Fibroblast of peridontal ligament (primary cell): ENCODE data around the gene ZNF385C.
"Not testable (repeated sequence)": the region's sequence is repeated elsewhere in the genome, so short reads cannot be mapped to it uniquely, and the experiment has no call there.

Experiments used
- DNase-seq: peaks from one replicate; pipeline ENCODE4 v3.0.0-alpha.2; 2010; ENCODE audit errors: extremely low read depth

The ZNF385C gene

DNA sequence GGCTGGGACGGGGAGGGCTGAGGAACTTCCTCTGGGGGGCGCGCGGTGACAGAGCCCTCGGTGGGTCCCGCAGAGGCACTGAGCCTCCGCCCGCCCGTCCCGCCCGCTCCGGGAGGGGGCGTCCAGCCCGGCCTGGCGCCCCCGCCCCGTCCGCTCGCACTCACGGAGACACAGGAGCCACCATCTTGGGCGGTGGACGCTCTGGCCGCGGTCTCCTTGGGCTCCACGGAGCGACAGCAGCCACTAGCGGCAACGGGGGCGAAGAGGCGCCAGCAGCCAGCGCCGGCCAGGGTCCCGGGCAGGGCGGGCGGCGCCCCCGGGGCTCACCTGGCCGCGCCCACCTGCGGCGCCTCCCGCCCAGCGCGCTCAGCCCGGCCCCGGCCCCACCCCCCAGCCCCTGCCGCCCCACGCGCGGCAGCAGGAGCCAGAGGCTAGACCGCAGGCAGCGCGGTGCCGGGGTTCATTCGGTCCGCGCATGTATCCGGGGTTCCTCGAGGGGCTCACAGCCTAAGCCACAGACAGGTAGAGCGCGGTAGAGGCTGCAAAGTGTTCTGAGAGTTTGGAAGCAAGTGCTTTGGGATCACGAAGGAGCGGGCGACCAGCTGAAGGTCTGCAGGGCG is 47.8 kb downstream of the ZNF385C start, which contains the start of gene C17orf113:
TSS of gene C17orf113 (minus strand) at position 209 of the 620 bp plus-strand sequence. CDS start 7,225 bp downstream, outside the sequence.
- DNase-seq = peak; percentile 8

DNA sequence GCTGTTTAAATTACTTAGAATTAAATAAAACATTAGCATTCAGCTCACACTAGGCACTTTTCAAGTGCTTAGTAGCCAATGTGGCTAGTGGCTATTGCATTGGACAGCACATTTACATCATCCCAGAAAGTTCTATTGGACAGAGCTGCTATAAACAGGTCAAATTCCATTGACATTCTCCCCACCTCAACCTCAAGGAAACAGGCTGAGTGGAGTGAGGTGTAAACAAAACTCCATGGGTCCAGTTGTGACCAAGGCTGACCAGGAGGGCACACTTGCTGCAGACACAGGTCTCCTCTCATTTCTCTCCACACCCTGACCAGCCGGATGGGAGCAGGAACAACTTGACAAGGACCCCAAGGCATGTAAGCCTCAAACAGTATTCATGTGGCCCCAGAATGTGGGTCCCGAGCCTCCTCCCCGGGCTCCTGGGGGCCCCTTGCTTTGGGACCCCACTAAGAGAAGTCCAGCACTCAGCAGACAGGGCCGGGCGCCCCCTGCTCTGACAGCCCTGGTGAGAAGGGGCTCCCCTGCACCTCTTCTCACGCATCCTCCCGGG is 48.4 kb downstream of the ZNF385C start:
- no peak for DNase-seq

DNA sequence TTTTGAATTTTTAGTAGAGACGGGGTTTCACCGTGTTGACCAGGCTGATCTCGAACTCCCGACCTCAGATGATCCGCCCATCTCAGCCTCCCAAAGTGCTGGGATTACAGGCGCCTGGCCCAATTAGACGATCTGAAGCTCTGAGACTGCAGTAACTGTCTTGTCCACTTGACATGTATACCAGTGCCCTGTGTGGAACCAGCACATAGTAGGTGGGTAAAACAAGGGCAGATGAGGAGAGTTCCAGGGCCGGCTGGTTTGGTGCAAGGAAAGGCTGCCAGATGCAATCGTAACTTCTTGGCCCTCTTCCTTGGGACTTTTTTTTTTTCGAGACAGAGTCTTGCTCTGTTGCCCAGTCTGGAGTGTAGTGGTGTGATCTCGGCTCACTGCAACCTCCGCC is 50.9 kb downstream of the ZNF385C start:
- no peak for DNase-seq

DNA sequence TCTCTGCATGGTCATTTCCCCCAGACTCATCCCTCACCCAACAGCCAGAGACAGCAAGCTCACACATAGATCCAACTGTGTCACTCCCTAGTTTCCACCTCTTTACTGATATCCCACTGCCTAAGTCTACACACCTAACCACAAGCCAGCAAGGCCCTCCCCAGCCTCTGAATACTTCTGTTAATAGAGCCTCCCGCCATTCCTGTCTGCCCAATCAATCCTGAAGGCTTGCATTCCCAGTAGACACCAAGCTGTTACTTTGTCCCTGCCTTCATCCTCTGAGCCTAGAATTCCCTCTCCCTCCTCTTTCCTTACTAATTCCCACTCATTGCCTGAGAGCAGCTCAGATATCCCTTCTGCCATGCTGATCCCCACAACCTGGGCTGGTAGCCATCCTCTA is 52.6 kb downstream of the ZNF385C start:
- no peak for DNase-seq

DNA sequence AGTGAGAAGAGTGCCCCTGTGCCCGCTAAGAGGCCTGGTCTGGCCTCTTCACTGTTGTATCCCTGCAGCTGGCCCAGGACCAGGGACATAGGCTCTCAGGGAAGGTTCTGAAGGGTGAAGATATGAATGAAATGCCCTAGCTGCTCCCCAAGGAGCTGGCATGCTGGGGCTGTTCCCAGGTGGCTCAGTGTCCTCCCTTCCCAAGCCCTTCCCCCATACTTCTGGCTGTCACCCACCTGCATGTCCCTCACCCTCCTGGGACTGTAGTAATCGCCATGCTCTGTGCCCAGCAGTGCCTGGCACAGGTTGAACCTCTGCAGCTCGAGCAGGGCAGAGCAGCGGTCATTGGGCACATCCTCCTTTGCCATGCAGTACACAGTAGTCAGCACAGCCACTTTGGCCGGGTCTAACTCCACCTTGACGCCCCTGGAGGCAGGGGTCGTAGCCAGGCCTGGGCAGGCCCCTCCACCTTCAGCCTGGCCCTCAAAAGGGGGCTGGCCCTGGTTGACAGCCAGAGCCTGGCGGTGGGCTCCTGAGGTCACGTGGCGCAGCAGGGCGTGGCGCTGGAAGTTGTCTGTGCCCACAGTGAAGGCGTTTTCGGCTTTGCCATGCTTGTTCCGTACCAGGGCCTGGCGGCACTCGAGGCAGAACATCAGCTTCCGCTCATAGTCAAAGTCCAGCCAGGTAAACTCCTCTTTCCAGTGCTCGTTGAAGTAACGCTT is 55.5 kb downstream of the ZNF385C start:
- DNase-seq = no peak

DNA sequence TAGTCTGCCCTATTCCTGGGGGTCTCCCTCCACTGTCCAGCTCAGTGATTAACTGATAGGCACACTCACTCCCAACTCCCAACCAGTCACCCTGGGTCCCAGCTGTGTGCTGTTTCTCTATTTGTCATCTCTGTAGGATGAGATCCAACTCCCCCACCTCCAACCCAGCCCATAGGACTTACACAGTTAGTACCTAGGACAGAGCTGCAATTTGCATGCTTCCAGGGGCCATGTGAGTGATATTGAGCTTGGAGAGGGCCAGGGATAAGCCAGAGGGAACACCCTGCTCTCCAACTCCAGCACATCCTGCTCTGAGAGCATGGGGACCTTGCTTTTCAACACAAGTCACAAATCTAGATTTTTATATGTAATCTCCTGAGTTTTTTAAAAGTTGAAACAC is 56.7 kb downstream of the ZNF385C start:
- no peak for DNase-seq

DNA sequence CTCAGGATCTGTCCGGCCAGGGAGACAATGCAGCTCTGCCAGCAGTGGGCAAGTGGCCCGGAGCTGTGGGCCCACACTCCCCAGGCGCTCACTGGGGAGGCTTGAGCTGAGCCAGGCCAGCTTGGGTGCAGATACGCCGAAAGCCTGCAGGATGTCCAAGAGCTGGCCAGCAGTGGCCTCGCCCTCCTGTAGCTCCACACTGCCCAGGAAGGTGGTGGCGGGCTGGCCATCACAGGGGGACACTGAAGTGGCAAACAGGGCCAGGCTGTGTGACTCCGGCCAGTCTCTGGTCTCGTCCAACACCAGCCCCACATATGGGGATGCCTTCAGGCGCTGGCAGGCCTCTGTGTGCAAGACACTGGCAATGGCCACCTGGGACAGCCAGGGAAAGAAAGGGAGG is 57.5 kb downstream of the ZNF385C start:
- no peak for DNase-seq

DNA sequence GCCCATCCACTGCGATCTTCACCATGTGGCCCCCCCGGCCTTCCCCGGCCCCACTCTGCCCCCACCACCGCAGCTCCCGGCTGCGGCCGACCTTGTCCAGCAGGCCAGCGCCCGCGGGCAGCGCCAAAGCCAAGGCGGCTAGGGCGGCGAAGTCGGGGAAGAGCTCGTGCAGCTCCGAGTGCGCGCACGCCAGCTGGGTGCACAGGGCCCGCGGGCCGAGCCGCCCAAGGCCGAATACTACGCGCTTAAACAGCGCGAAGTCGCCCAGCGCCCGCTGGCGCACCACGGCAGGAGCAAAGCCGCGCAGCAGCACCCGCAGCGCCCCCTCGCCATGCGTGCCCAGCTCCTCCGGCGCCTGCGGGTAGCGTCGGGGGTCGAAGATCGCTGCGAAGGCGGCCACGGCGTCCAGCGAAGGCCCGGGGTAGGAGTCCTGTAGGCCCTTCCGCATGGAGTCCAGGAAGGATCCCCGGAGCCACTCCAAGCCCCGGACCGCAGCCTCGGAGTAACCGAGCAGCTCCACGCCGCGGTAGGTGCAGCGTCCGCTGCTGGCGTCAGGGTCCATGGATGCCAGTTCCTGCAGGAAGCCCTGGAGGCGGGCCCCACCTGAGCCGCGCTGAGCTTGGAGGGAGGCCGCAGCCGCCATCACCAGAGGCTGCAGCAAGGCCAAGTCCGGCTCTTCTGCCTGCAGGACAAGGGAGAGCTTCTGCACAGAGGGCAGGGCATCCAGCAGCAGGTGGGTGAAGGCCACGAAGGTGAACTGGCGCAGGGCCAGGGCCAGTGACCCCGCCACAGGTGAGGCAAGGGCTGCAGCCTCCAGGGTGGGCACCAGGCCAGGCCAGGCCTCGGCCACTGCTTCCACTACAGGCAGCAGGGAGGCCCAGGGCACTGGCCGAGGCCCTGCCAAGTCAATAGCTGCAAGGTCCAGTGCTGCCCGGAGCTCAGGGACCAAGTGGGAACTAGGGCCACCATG is 58.2 kb downstream of the ZNF385C start:
- no peak for DNase-seq

DNA sequence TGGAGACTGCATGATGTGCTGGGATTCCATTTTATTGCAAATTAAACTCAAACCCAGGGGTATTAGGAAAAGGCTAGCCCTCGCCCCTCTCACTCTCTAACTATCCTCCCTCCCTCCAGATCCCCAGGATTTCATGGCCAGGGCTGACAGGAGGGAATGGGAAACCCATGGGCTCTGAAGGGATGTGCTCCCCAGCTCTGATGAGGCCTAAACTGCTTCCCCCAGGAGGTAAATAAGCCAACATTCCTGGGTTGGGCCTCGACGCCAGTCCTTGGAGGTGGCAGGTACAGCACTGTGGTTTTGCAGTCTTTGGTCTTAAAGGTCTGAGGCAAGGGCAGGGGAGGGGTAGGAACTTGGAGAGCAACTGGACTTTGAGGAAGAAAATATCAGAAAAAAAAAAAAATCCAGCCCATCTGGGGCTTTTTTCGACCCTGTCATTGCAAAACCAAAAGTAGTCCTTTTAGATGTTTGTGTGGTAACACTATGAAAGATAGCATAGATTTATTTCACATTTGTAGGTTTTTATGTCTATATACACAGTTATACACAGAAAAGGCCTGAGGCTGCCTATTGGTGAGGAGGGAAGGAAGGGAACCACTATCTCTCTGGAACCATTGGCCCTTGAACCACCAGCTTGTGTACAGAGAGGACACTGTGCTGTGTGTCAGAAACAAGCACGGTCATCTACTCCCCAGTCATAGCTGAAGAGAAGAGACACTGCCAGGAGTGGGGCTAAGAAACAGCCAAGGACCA is 59.9 kb downstream of the ZNF385C start:
- no peak for DNase-seq

DNA sequence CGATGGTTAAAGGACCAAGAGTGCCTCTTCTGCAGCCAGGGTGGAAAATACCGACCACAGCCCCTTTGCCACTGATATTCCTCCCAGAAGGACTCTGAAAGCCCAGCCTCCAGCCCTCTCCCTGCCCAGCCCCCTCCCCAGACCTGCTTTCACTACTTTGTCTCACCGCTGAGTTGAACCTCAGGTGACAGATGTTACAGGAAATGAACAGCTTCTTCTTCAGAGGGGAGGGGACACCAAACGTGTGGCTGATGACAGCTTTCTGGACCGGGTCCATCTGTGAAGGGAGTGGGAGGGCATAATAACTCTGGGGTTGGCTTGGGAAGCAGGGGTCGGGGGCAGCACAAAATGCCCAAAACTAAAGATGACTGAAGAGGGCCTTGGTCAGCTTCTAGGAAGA is 64.2 kb downstream of the ZNF385C start:
- DNase-seq = no peak

DNA sequence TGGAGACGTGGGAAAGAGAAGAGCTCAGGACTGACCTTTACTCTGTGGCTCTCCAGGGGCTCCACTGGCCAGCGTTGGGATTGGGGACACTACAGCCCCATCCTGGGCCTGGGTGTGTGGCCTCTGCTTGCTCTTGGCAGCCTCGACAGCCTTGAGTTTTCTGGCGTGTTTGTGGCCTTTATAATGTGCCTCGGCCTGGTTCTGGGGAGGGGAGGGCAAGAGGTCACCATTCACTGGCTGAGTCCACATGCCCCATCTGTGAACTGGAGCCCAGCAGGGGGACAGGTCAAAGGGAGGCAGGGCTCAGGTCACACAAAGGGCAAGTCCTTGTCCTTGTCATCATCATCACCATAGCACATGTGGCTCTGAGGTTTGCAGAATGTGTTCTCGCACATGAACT is 66.7 kb downstream of the ZNF385C start:
- no peak for DNase-seq

DNA sequence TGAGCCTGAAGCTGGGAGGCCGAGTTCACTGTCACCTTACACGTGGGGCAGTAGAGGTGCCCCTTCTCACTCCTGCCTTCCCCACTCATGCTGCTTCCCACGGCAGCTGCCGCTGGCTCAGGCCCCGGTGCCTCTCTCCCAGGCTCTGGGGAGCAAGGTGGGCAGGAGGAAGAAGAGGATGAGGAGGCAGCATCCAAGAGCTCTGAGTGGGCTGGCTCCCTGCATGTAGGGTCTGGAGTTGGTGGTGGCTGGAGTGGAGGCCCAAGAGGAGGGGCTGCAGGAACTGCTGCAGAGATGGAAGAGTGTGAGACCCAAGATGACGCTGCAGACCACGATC is 69.5 kb downstream of the ZNF385C start:
- DNase-seq = no peak

DNA sequence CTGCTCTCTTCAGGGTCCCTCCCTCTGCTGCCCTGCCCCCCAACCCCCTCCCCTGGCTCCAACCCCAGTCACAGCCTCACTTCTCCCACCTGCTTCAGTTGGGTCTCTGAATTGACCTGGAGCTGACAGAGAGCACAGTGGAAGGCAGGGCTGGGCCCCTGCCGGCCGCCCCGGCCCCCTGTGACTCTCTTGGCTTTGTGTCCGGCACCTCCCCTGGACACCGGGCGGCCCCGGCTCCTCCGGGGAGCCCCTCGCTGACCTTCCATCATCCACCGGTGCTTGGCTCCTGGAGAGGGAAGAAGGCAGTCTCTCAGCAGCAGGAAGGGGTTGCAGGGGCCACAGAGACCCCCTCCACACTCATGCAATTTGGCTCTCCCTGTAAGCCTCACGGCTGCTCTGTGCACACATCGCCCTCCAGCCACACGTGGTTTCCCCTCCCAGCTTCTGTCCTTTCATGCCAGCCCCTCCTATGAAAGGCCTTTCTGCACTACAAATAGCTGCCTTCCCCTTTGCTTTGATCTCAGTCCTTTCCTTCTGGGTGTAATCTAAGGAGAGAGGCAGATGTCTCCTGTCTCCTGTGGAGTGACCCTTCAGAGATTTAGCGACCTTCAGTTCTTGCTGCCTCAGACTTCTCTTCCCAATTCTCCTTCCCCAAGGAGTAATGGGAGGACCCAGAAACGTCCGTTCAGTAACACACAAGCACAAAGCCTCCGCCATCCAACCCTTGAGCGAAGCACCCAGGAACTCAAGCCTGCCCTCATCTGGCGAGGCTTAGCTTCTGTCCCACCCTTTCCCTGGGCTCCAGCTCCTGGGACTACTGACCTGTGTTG is 70.1 kb downstream of the ZNF385C start:
- DNase-seq = no peak

DNA sequence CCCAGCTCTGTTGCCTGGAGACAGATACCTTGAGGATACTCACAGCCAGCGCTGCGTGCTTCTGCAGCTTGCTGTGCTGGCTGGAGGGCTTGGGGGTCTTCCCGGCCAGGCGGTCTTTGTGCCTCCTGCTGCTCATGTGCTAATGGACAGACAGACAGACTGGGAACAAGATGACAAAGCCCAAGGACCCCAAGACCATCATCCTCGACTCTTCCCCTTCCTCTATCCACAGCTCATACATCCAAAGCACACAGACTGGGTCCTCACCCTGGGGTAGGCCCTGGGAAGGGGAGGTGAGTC is 70.7 kb downstream of the ZNF385C start:
- no peak for DNase-seq

DNA sequence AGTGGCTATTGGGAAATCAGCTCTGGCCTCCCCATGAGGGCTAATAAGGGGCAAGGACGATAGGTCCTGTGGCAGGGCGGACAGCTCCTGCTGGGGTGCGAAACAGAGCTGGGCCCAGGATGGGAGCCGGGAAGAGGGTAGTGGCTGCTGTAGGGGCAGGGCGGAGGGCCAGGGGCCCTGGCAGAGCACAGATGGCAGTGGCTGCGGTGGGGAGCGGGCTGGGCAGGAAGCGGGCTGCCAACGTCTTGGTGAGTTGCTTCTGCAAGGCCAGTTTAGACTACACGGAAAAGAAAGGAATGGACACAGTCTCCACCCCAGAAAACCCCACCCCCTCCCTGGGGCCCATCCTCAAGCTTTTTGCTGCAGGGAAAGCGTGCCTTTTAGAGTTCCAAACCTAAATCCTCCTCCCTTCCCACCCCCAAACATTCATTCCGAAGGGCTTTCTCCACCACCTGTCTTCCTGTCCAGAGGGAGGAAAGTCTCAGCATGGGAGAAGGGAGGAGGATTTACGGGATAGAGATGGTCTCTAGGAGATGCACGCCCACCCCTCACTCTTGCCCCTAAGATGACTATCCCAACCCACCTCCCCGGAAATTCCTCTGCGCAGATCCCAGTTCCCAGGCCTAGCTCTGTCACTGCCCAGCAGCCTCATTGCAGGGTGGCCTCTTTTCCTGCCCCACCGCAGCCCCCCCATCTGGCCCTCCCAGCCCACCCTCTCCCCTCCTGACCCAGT is 71.2 kb downstream of the ZNF385C start:
- DNase-seq = no peak

DNA sequence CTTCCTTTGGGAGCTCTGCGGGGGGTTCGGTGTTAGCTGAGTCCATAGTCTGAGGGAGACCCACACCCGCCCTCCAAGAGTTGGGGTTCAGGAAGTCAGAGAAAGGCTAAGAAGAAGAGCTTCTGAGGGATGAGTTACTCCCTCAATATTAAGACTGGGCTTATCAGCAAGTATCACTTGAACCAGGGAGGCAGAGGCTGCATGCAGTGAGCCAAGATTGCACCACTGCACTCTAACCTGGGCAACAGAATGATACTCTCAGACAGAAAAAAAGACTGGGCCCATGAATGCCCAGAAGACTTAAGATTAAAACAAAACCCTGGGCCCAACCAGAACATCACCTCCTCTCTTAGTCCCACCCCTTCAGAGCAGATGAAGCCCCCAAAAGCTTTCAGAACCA is 72.3 kb downstream of the ZNF385C start:
- DNase-seq = no peak

DNA sequence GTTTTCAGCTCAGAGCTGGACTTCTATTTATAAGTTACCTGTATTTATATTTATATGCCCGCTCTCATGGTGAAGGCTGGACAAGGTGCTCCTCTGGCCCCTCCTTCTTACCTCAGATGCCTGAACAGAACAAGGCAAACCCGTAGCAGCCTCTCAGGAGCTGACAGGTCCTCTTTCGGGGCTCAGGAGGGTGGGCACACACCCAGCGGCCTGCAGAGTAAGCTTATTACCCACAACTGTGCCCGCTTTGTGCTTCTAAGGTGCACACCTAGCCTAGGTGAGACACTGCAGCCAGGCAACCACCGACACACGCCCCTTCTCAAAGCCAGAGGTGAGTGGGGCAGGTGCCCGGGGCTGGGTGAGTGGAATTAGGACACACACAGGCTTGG is 73.1 kb downstream of the ZNF385C start:
- no peak for DNase-seq

DNA sequence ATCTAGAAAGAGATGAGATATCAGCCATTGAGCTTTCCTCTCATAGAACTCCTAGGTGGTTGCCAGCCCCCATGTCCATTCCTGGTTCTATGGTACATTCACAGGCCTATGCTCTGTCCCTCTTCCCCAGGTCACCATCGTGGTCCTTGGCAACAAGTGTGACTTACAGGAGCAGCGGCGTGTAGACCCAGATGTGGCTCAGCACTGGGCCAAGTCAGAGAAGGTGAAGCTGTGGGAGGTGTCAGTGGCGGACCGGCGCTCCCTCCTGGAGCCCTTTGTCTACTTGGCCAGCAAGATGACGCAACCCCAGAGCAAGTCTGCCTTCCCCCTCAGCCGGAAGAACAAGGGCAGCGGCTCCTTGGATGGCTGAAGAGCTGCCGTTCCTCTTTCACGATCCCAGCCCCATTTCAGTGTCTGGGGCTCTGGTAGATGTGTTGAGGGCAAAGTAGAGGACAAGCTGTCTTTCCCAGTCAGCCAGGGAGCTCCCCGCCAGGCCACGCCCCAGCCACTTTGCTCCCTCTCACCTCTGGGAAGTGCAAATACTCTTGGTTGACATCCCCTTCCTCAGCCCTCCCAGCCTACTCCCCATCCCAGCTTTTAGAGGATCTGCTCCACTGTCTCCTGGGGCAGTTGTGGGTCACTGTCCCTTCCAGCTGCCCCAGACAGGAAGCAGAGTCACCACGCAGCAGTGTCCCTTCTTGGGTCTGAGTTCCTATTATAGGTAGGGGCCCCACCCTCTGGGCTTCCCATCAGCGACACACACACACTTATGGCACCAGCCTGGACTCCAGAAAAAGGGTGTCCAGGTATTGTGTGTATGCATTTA is 74.5 kb downstream of the ZNF385C start:
- DNase-seq = no peak

DNA sequence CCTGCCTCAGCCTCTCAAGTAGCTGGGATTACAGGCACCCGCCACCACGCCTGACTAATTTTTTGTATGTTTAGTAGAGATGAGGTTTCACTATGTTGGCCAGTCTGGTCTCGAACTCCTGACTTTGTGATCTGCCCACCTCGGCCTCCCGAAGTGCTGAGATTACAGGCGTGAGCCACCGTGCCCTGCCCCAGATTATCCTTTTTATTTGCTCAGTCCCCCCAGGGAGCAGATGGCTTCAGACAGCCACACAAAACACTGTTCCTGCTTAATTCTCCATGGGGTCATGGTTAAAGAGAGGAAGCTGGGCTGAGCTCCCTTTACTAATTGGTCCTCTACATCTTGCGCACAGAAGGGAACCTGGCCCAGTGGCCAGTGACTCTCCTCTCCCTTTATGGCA is 77.4 kb downstream of the ZNF385C start:
- not testable (repeated sequence) for DNase-seq
